ENCODE results near the gene APP. TPM values are rescaled to one million over a fixed set of nuclear protein-coding genes. Genes with fewer than 3 reads are reported as not detected.

Gene APP
- total RNA-seq, 3 donors from 2014 or later (not counting 1 experiment from before 2014, with no cell fraction given): 5.1 to 10.6 (median 7.8) TPM

DNA sequence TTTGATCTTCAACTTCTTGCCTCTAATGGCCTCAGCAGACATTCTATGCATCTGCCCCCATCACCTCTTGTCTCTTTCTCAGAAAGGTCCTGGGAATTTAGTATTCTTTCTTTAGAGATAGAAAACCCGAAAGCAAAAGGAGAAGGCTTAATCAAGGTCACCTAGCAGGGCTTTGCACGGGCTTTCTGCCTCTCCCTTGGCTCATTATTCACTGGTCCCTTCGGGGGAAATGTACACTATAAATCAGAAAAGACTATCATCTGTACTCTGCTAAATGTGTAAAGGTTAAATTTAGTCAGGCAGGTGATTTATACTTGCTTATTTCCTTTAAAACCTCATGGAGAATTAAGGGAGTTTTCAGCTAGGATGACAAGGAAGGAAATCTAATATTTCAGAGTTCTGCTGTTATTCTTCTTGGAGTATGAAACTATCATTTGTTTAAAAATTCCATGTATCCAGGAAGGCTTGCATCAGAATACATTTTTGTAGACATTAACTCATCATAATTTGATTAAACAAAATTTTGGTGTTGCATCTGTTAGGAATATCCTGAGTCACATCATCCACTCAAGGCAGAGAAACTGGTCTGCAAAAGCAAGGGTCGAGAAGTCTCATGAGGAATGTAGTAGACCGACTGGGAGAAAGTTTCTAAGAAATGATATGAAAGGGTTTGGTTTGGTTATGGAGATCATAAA is 311.2 kb downstream of the APP start:
- 68% methylated on average over 5 of the region's 5 CpGs for WGBS (ENCODE audit: insufficient coverage)
- H3K4me1 Mint-ChIP-seq: no peaks in the 10 kb centered on the region
- Histone ChIP-seq H3K36me3 (ENCODE audit: control insufficient read depth, insufficient read depth, low read length) (no peaks in the 10 kb centered on the region), H3K27me3 (ENCODE audit: control insufficient read depth, insufficient read depth, low read length) (no peaks in the 10 kb centered on the region), H3K9me3 (ENCODE audit: control insufficient read depth, insufficient read depth, low read length) (no peaks in the 10 kb centered on the region), H3K4me1 (ENCODE audit: control insufficient read depth, insufficient read depth, low read length) (no peaks in the 10 kb centered on the region), H3K27ac (ENCODE audit: low read length) (no peak overlapping the region), H3K4me3 (ENCODE audit: low read length) (no peak overlapping the region)
- H3K9me3 Mint-ChIP-seq: no peaks in the 10 kb centered on the region
- ATAC-seq (no peak), DNase-seq (no peak)
- no peak overlapping the region for H3K27ac Mint-ChIP-seq
- H3K27me3 Mint-ChIP-seq (ENCODE audit: low read depth in 2 of 2): peaks cover 4 to 9% of the 10 kb centered on the region in 2 donors
- no peak overlapping the region for H3K4me3 Mint-ChIP-seq
- TF ChIP-seq, protein P1, sequence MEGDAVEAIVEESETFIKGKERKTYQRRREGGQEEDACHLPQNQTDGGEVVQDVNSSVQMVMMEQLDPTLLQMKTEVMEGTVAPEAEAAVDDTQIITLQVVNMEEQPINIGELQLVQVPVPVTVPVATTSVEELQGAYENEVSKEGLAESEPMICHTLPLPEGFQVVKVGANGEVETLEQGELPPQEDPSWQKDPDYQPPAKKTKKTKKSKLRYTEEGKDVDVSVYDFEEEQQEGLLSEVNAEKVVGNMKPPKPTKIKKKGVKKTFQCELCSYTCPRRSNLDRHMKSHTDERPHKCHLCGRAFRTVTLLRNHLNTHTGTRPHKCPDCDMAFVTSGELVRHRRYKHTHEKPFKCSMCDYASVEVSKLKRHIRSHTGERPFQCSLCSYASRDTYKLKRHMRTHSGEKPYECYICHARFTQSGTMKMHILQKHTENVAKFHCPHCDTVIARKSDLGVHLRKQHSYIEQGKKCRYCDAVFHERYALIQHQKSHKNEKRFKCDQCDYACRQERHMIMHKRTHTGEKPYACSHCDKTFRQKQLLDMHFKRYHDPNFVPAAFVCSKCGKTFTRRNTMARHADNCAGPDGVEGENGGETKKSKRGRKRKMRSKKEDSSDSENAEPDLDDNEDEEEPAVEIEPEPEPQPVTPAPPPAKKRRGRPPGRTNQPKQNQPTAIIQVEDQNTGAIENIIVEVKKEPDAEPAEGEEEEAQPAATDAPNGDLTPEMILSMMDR (IDR thresholded peaks at IDR 0.05): no peak
- intact Hi-C loops (cut with micrococcal nuclease): no loop called here
- H3K36me3 Mint-ChIP-seq: no peaks in the 10 kb centered on the region

- peaks cover 3 to 4% of the 10 kb centered on the region in 2 donors for H3K27me3 Mint-ChIP-seq (ENCODE audit: low read depth in 2 of 2)
- intact Hi-C loops (cut with micrococcal nuclease): no loop called here
Measured at GRCh38 chr21:25858325-25858724, 312.2 kb downstream of the APP start.

GRCh38 chr21:25857308-25858074 is 313.1 kb downstream of the APP start:
- Mint-ChIP-seq H3K27ac (no peak overlapping the region), H3K27me3 (ENCODE audit: low read depth in 2 of 2) (peaks cover 0 to 4% of the 10 kb centered on the region in 2 donors), H3K9me3 (no peaks in the 10 kb centered on the region), H3K36me3 (no peaks in the 10 kb centered on the region), H3K4me3 (no peak overlapping the region), H3K4me1 (no peaks in the 10 kb centered on the region)
- no peak overlapping the region for H3K4me3 ChIP-seq (ENCODE audit: low read length)
- intact Hi-C loops (cut with micrococcal nuclease): no loop called here
- TF ChIP-seq, protein P1 (IDR thresholded peaks at IDR 0.05): no peak
- H3K36me3 ChIP-seq (ENCODE audit: control insufficient read depth, insufficient read depth, low read length): no peaks in the 10 kb centered on the region
- H3K27me3 ChIP-seq (ENCODE audit: control insufficient read depth, insufficient read depth, low read length): no peaks in the 10 kb centered on the region
- H3K27ac ChIP-seq (ENCODE audit: low read length): no peak overlapping the region
- WGBS (ENCODE audit: insufficient coverage): 69% methylated on average over 6 of the region's 6 CpGs
- ATAC-seq (no peak), DNase-seq (no peak)
- no peaks in the 10 kb centered on the region for H3K4me1 ChIP-seq (ENCODE audit: control insufficient read depth, insufficient read depth, low read length)
- H3K9me3 ChIP-seq (ENCODE audit: control insufficient read depth, insufficient read depth, low read length): no peaks in the 10 kb centered on the region

More at GRCh38 chr21:25858325-25858724, 312.2 kb downstream of the APP start:
- no peaks in the 10 kb centered on the region for H3K4me1 ChIP-seq (ENCODE audit: control insufficient read depth, insufficient read depth, low read length)
- TF ChIP-seq, protein P1 (IDR thresholded peaks at IDR 0.05): no peak
- 94% methylated on average over 2 of the region's 3 CpGs for WGBS (ENCODE audit: insufficient coverage)
- Mint-ChIP-seq H3K4me1 (no peaks in the 10 kb centered on the region), H3K9me3 (no peaks in the 10 kb centered on the region), H3K36me3 (no peaks in the 10 kb centered on the region), H3K4me3 (no peak overlapping the region), H3K27ac (no peak overlapping the region)
- H3K9me3 ChIP-seq (ENCODE audit: control insufficient read depth, insufficient read depth, low read length): no peaks in the 10 kb centered on the region
- no peaks in the 10 kb centered on the region for H3K27me3 ChIP-seq (ENCODE audit: control insufficient read depth, insufficient read depth, low read length)
- no peak for DNase-seq
- H3K36me3 ChIP-seq (ENCODE audit: control insufficient read depth, insufficient read depth, low read length): no peaks in the 10 kb centered on the region
- no peak for ATAC-seq
- no peak overlapping the region for H3K27ac ChIP-seq (ENCODE audit: low read length)
- H3K4me3 ChIP-seq (ENCODE audit: low read length): no peak overlapping the region
